Kidney epithelial cell (primary cell): ENCODE data around the gene ABLIM1. TPM values are rescaled to one million over a fixed set of nuclear protein-coding genes. Genes with fewer than 3 reads are reported as not detected.

Source experiments
- DNase-seq: peaks from one replicate; pipeline ENCODE4 v3.0.0-alpha.2; 2010; ENCODE audit warnings: low read depth
- H3K27me3 ChIP-seq: 2 replicates; pipeline ENCODE4 v1.6.0; 2011; ENCODE audit warnings: low read length; ENCODE audit not compliant: control insufficient read depth, insufficient read depth
- H3K36me3 ChIP-seq: 2 replicates; pipeline ENCODE4 v1.5.1; 2011; ENCODE audit warnings: low read length; ENCODE audit not compliant: control insufficient read depth, insufficient read depth
- H3K4me3 ChIP-seq: 2 replicates; pipeline ENCODE4 v1.5.1; 2011; ENCODE audit warnings: low read depth, mild to moderate bottlenecking, control low read depth, low read length
- CTCF ChIP-seq: IDR thresholded peaks from 2 replicates; pipeline ENCODE4 v1.5.1; 2011; ENCODE audit warnings: mild to moderate bottlenecking, moderate library complexity, low read length, control low read depth, inconsistent platforms; ENCODE audit not compliant: insufficient read depth, poor library complexity, severe bottlenecking
- total RNA-seq: library from RNA; depleted of rRNA; stranded (reverse); fragments of >200 nt; gene quantifications from 2 replicates; pipeline ENCODE4 v1.2.3, GENCODE V29; 2015

Gene ABLIM1
- total RNA-seq, 1 donor from 2014 or later = 41.9 TPM

GRCh38 chr10:114654822-114655575 lies 3.1 kb downstream of the ABLIM1 start:
- no peak for TF ChIP-seq CTCF
- no peak overlapping the region for H3K4me3 ChIP-seq
- no peaks in the 10 kb centered on the region for H3K27me3 ChIP-seq
- no peaks in the 10 kb centered on the region for H3K36me3 ChIP-seq
- no peak for DNase-seq

GRCh38 chr10:114653926-114654325 lies 4.1 kb downstream of the ABLIM1 start:
- Histone ChIP-seq H3K27me3 (no peaks in the 10 kb centered on the region), H3K4me3 (no peak overlapping the region), H3K36me3 (no peaks in the 10 kb centered on the region)
- no peak for DNase-seq
- no peak for TF ChIP-seq CTCF

GRCh38 chr10:114652402-114653368 lies 5.4 kb downstream of the ABLIM1 start:
- no peak overlapping the region for H3K4me3 ChIP-seq
- TF ChIP-seq CTCF = no peak
- H3K27me3 ChIP-seq = no peaks in the 10 kb centered on the region
- H3K36me3 ChIP-seq = no peaks in the 10 kb centered on the region
- no peak for DNase-seq

GRCh38 chr10:114650831-114651230 lies 7.2 kb downstream of the ABLIM1 start:
- H3K27me3 ChIP-seq = no peaks in the 10 kb centered on the region
- no peak overlapping the region for H3K4me3 ChIP-seq
- DNase-seq = no peak
- H3K36me3 ChIP-seq = no peaks in the 10 kb centered on the region
- TF ChIP-seq CTCF = no peak

- Histone ChIP-seq H3K36me3 (no peaks in the 10 kb centered on the region), H3K4me3 (no peak overlapping the region), H3K27me3 (no peaks in the 10 kb centered on the region)
- no peak for TF ChIP-seq CTCF
- DNase-seq = no peak
Observed at GRCh38 chr10:114650266-114650665, 7.8 kb downstream of the ABLIM1 start.
